CD4-positive, alpha-beta T cell treated with Interleukin-17A for 1 hour (primary cell): ENCODE results near the gene ITPKB.
"Not testable (repeated sequence)": the region's sequence is repeated elsewhere in the genome, so short reads cannot be mapped to it uniquely, and the experiment has no call there.

Experiments used
- DNase-seq: peaks from one replicate; pipeline ENCODE4 v3.0.0-alpha.2; 2020

Gene ITPKB

DNA sequence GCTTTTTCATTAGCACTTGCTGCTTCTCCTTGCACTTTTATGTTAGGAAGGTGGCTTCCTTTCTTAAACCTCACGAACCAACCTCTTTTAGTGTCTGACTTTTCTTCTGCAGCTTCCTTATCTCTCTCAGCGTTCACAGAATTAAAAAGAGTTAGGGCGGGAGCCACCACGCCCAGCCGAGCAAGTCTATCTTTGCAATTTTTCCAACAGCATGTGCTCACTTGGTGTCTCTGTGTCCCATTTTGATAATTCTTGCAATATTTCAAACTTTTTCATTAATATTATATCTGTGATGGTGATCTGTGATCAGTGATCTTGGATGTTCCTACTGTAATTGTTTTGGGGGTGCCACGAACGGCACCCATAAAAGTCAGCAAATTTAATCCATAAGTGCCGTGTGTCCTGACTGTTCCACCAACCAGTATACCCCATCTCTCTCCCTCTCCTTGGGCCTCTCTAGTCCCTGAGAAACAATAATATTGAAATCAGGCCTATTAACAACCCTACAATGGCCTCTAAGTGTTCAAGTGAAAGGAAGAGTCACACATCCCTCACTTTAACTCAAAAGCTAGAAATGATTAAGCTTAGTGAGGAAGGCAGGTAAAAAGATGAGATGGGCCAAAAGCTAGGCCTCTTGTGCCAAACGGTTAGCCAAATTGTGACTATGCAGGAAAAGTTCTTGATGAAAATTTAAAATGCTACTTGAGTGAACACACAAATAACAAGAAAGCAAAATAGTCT, 15.9 kb upstream of the ITPKB start:
- DNase-seq = no peak

DNA sequence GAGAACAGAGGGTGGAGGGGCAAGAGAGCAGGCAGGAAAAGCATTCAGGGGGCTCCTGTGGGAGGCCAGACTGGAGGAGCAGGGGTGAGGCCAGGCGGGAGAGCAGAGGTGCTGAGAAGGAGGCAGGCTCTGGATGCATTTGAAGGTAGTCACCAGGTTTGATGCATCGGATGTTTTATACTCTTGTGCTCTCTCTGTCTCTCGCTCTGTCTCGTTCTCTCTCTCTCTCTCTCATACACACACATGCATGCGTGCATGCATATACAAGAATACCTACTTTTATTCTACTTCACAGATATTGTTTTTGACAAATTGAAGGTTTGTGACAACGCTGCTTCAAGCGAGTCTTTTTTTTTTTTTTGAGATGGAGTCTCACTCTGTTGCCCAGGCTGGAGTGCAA, 15.0 kb upstream of the ITPKB start:
- no peak for DNase-seq

DNA sequence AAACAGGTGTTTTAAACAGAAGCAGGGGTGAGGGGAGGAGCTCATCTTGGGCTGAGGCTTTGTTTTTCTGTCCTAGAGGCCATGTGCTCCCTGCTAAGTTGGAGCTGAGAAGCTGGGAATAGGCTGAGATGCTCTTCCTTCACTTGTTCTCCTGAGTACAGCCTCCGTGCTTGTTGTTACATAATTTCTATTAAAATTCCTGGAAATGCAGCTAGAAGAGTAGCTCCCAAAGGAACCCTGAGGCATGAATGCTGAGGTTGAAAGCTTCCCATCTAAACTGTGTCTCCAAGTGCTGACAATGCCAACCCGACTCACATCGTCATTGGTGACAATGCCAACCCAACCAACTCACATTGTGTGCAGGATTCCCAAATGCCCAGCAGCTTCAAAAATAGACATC, 12.6 kb upstream of the ITPKB start:
- DNase-seq = no peak

DNA sequence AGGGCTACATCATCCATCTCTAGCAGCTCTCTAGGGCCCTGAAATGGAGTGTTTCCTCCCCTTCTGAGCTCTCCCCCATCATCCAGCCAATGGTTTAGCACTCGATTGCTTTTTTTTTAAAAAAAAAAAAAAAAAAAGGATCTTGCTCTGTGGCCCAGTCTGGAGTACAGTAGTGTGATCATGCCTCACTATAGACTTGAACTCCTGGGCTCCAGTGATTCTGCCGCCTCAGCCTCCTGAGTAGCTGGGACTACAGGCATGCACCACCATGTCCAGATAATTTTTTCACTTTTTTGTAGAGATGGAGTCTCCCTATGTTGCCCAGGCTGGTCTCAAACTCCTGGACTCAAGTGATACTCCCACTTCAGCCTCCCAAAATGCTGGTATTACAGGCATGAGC, 12.1 kb upstream of the ITPKB start:
- no peak for DNase-seq

DNA sequence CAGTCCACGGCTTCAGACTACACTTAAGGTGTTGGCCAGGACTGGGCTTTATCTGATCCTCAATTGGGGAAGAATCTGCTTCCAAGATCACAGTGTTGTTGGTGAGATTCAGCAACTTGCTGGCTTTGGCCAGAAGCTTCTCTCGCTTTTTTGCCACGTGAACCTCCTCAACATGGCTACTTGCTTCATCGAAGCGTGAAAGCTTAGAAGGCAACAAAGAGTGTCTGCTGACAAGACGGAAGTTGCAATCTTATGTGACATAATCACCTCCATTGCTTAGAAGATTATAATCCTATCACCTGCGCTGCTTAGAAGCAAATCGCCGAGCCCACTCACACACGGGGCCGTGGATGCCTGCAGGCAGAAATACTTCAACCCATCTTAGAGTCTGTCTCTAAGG, 10.4 kb upstream of the ITPKB start:
- DNase-seq = no peak

DNA sequence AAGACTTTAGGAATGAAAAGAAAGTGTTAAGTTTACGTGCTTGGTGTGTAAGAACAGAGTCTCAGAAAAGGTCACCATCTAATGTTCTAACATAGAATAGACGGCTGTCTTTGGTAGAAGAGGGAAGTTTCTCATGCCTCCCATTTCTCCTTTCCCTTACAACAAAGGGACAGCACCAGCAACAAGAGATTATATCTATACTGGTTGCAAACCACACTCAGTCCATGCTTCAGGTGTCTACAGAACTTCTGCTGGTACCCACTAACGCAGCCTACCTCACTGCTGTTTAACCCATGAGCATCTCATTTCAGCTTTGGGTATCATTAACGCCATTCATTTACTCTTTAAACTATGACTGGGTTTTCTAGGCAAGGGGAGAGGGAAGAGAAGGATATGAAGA, 9.2 kb upstream of the ITPKB start:
- no peak for DNase-seq

DNA sequence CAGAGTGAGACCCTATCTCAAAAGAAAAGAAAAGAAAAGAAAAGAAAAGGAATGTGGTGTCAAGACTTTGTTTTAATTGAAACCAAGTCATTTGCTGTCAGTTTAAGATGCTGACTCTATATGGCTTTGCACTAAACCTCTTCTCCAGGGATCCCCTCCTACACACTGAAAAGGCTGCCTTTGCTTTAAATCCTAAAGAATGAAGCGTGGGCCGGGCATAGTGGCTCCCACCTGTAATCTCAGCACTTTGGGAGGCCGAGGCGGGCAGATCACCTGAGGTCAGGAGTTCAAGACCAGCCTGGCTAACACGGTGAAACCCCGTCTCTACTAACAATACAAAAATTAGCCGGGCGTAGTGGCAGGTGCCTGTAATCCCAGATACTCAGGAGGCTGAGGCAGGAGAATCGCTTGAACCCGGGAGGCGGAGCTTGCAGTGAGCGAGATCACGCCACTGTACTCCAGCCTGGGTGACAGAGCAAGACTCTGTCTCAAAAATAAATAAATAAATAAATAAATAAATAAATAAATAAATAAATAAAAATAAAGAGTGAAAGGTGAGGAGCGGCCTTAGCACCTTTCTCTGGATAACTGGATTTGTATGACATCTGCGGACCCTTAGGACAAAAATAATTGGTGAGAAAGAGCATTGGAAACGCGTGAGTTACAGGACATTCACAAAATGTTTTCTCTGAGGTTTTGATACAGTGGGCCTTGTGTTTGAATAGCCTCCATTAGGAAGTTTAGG, 8.6 kb upstream of the ITPKB start:
- DNase-seq = not testable (repeated sequence)

DNA sequence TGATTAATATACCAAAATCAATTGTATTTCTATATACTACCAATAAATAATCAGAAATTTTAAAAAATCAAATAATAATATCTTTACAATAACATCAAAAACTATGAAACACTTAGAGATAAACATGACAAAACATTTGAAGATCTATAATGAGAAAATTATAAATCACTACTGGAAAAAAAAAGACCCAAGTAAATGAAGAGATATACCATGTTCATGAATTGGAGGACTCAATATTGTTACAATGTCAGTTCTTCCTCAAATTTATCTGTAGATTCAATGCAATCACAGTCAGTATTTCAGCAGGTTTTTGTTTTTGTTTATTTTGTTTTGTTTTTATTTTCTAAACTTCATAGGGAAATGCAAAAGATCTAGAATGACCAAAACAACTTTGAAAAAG, 4.2 kb upstream of the ITPKB start:
- no peak for DNase-seq

DNA sequence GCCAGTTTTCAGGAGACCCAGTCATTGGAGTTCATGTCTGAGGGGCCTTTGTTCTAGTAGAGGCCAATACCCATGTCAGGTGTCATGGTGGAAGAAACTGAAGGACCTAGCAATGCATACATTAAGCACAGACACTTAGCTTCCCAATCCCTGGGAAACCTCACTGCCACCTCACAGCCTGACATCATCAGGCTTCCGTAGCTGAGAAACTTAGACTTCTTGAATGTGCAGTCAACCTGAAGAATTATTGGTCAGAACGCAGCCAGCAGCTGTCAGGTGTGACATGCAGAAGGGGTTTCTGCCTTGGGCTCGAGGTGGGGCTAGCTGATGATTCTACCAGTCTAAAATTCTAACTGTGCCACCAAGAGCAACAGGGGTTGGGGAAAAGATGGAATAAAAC, 1.9 kb upstream of the ITPKB start:
- no peak for DNase-seq

DNA sequence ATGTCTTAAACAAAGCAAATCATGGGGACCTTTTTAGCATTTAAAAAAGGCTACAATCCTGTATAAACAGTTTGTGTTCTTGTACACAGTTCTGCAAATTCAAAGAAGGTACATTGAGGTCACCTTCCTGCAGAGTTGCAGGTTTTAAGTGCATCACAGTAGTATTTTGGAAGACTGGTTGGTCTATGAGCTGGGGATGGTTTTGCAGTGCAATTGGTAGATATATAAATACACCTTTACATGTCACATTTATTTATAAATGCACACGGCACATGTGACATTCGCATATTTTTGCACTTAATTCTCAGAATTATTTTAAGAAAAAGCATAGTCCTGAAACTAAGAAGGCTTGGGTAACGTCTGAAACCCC, 599 bp upstream of the ITPKB start:
- DNase-seq = no peak

DNA sequence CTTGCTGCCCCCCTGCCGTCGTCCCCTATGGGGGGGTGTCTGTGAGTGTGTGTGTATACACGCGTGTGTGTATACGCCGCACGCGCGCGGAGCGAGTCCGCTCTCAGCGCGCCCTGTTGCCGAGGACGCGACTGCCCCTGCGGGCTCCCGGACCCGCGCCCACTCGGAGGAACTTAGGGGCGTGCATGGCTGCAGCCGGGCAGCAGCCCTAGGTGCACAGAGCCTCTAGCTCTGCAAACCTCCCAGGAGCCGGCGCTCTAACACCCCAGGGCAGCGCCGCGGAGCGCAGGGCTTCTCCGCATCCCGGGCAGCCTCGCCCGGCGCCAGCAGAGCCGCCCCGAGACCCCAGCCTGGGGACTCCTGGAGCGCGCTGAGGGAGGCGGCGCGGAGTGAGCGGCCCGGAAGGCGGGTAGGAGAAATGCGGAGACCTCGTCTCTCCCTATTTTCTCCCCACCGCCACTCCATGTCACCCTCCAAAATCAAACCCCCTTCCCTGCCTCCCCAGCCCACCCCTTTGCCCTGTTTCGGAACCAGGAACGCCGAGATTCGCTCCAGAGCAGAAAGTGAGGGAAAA, 574 bp downstream of the ITPKB start:
- peak; percentile 27 for DNase-seq

DNA sequence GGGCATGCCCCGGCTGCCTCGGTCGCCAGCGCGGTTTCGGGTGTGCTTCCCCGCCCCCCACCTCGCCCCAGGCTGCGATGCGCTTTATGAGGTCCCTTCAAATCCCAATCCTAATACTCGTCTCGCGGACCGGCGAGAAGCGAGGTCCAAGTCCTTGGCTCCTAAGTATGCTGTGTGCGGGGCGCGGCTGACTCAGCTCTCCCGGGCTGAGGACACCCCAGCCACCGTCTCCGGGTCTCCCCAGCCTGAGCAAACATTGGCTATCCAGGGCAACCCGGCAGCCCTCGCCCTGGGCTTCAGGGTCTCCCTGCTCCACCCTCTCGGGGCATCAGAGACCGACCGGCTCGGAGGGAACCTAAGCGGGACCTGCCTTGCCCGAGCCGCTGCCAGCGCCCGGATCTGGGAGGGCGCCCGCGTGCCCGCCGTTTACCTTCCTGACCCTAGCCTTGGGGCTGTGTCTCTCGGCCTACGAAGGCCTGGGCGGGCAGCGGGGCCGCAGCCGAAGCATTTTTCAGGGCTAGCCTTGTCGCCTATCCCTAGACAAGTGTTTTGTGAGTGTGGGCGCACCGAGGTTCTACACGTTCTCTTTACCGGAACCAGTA, 1.2 kb downstream of the ITPKB start:
- DNase-seq = peak; percentile 42

DNA sequence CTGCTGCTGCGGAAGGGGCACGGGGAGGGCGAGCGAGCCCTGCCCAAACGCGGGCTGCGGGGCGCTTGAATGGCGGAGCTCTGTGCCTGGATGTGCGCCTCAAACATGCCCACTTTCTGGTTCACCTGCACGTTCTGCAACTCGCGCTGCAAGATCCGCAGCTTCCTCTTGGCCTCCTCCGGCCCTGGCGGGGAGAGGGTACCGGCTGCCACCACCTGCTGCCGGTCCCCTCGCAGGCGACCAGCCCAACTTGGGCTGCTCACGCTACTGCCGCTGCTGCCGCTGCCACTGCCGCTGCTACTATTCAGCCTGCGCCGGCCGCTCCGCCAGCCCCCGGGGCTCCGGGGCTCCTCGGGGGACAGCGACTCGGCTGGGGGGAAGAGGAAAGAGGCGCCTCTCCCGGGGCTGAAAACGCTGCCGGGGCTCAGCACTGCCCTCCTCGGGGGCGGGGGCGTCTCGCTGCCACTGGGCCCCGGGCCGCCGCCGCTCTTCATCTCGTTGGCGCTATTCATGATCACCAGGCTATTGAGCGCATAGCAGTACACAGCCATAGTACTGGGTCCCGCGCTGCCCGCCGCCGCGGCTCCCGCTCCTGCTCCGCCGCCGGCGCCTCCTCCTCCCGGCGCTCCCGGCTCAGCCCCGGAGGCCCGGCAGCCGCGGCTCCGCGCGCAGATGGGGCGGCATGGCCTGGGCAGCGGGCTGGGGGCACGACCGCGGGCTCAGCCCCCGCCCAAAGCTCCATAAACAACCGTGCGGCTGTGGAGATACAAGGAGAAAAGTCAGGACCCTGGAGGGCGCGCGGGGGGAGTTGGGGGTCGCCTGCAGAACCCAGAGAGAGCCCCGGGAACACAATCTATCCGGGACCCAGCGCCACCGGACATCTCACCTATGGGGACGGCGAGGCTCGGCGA, 1.9 kb downstream of the ITPKB start:
- peak; percentile 71 for DNase-seq

DNA sequence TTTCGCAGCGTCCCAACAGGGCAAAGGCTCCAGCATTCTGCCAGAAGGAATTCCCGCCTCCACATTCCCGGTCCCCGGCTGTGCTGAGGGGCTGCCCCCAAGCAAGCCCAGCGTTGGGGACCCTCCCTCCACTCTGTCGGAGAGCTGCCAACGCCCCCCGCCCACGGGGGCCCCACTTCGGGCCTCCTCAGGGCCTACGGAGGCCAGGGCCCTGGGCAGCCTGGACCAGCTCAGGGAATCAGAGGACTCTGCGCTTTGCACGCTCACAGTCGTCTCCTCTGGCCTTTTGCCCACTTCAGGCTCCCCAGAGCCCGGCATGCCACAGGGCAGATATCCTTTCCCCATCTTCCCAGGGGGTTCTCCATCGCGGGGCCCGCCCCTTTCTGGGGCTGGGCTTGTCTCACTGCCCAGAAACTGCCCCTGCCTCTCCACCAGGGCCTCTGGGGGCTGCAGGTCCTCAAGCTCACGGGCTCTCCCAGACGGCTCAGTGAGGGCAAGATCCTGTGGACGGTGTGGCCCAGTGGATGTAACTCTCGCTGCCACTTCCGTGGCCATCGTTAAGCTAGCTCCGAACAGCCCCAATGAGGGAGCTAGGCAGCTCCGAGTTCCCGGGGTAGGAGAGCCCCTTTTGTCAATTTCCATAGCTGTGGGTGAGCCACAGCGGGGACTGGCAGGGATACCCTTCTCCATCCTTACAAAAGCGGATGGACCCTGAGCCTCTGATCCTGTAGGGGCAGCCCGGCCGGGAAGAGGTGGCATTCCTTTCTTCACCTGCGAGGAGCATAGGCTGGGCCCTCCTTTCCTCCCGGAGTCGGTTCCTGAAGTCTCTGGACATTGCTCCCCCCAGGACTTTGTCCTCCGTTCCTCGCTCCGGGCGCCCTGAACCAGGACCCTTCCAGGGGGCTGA, 2.8 kb downstream of the ITPKB start:
- peak; percentile 34 for DNase-seq

DNA sequence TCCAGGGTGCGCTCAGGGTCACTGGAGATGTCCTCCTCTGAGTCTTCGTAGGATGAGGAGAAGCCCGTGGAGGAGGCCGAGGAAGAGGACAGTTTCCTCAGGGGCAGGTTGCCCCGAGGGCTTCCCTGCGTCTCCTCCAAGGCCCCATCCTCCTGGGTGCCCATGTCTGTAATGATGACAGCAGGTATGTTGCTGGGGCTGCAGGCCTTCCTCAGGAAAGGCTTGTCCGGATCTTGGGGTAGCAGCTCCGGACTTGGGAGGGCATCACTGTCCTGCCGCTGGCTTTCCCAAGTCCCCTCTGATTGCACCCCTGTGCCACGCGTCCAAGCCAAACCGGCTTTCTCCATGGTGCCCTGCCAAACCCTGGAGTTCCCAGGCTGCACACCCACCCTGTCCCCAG, 3.5 kb downstream of the ITPKB start:
- no peak for DNase-seq

DNA sequence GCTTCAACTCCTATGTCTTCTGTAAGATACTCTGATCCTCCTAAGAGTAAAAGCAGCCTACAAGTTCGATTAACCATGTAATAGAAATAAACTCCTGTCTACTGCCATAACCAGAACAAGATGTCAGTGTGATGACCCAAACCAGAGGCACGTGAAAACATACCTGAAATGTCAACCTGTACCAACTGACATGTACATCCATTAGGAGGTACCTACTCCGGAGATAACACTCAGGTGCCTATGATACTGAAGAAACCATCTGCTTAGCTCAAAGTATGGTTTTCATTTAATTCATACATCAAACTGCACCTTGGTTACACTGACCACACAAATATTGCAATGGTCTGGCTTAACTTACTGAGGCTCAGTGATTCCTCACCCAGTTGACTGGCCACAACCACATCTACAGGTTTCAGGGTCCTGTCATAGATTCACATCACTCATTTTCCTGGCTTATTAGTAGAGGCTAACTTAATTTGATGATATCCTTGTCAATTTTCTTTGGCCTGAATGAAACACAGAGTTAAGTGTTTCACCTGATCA, 4.4 kb downstream of the ITPKB start:
- no peak for DNase-seq

DNA sequence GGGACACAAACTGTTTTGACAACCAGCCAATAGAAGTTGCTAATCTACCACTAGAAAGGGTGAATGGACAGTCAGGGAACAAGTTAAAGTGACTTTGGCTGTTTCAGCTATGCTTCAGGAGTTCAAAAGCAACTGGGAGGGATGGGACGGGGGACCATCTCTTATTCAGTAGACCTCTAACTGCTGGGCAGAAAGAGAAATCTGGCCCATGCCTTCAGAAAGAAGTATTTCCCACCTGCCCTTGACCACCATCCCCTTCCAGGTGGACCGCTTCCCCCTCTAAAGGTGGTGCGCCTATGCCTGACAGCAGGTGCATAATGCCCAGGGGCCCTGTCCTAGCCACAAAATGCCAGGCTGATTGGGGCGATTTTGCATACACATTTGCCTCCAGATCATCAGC, 5.2 kb downstream of the ITPKB start:
- DNase-seq = no peak

DNA sequence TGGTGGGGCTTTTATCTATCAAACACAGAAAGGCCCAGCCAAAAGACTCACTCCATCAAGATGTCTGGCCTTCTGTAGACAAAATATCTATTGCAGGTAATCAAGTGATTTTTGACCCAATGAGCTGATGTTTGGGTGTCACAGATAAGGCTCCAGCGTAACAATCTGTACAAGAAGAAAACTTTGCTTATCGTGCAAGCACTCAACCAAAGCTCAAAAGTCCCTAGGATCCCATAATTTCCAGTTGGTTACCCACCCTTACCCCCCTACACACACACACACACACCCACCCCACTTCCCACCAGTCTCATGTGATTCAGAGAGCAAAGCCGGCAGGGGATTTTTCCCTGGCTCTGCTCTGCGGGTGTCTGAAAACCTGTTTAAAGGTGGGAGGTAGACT, 5.8 kb downstream of the ITPKB start:
- peak; percentile 58 for DNase-seq

DNA sequence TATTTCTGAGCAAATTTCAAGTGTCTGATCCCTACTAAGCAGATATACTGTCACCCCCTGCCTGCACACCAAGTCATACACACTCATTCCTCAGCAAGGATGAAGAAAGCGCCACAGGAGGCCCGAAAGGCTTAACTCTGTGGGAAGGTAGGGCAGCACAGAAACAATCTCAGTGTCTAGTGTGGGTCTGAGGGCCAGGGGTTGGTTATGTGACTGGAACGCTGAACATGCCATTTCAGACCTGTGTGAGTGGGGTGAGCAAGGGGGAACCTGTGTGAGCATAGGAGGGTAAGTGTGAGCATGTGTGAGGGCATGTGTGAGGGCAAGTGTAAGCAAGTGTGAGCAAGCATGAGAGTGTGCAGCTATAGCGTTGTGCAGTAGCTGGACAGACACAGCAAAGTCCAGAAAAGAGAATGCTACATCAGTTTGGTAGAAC, 6.2 kb downstream of the ITPKB start:
- no peak for DNase-seq

DNA sequence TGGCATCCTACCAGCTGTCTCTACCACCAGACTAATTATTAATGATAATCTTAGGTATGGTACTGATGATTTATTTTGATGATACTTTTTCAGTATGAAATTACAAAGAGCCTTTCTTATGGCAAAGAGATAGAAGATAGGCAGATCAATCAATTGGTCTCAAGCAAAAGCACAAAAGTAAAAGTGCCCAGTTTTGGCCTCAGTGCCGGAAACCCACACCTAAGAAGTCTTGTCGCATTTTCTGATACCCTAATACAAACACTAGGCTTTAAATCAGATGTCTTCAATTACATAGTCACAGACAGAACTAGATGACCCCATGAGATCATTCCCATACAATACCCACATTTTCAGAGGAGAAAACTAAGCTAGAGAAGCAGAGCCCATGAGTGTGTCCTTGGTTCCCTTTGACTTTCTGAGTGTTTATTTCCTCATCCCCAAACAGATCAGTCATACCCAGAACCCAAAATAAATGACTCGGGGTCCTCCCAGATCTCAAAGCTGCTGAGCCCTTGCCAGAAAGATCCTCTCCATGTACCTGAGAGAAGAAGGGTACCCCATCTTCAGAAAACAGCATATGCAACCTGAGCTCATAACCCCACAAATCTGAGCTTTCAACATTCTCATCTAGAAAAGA, 7.7 kb downstream of the ITPKB start:
- peak; percentile 44 for DNase-seq

DNA sequence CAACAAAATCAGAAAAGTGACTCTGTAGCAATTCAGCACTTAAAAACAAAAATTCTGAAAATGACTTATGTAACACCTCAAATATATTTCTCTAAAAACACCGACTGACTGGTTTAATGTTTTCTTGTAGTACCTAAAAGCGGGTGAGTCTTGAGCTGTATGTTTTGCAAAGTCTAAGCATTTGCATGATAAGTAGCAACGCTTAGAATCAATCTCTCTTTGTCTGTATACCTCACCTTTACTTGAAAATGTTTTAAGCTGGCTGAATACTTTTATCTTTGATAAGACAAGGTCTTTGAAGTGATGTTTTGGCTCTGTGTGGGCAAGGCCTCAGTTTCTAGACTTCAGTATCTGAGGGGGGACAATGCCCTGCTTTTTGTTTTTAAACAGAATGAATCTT, 8.2 kb downstream of the ITPKB start:
- DNase-seq = no peak
